COLO829 (cell line): ENCODE data around the gene MT1HL1.
"Not testable (repeated sequence)": the region's sequence is repeated elsewhere in the genome, so short reads cannot be mapped to it uniquely, and the experiment has no call there.

ENCODE experiments used
- DNase-seq: peaks from one replicate; pipeline ENCODE4 v3.0.0; 2012; ENCODE audit warnings: low spot score

MT1HL1 gene

GRCh38 chr1:236975461-236975860 lies 28.8 kb downstream of the MT1HL1 start:
- DNase-seq, result no peak

GRCh38 chr1:236974025-236974424 lies 30.2 kb downstream of the MT1HL1 start:
- not testable (repeated sequence) for DNase-seq

GRCh38 chr1:236966636-236967035 lies 37.6 kb downstream of the MT1HL1 start:
- DNase-seq, result no peak

GRCh38 chr1:236963920-236964319 lies 40.3 kb downstream of the MT1HL1 start:
- no peak for DNase-seq

- no peak for DNase-seq
These were observed 45.1 kb downstream of the MT1HL1 start for GRCh38 chr1:236959112-236959511.

- DNase-seq, result no peak
These were observed 47.0 kb downstream of the MT1HL1 start for GRCh38 chr1:236957235-236957634.
